ENCODE results near the gene SH3TC1. TPM values are rescaled to one million over a fixed set of nuclear protein-coding genes. Genes with fewer than 3 reads are reported as not detected.

Gene SH3TC1
- total RNA-seq, 2 experiments from 2014 or later: 16.2 to 17.5 TPM

DNA sequence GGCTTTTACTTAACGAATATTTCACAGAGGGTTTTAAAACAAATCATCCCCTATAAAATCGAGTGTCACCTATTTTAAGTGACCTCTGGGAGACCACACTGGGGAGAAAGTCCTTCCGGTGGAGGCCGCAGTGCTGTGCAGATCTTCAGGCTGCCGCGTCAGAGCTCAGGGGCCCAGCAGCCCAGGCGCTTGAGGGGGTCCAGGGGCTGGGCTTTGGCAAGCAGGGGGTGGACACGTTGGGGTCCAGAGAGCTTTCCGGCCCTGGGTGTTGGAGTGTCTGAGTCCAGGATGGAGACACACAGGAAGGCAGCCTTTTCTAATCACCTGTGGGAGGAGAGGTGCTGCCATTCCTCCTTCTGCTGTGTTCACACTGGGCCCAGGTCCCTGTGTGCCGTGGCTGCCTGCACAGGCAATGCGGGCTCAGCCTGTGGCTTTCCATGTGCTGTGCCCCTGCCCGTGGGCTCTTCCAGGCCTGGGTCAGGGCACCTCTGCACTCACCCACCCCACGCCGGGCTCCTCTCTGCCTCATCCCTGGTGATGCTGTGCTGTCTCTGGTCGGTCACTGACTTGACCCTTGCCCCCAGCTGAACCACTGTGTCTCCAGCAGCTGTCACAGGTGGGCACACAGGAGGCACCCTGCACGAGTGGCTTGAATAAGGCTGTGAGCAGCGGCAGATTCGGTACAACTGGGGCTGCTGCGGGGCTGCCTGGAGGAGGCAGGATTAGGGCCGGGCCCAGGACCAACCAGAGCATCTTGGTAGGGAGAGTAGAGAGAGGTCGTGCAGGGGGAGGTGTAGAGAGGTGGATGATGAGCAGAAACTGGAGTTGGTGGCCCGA, 80.4 kb downstream of the SH3TC1 start:
- Mint-ChIP-seq H3K27ac (no peak overlapping the region), H3K4me1 (ENCODE audit: low read depth) (no peaks in the 10 kb centered on the region), H3K27me3 (no peaks in the 10 kb centered on the region), H3K4me3 (no peak overlapping the region), H3K9me3 (no peaks in the 10 kb centered on the region), H3K36me3 (ENCODE audit: low read depth) (no peaks in the 10 kb centered on the region)
- ATAC-seq (no peak), DNase-seq (no peak)
- ChIA-PET POLR2A (no interaction called here), CTCF (no interaction called here)
- intact Hi-C loops (cut with micrococcal nuclease): no loop called here
- TF ChIP-seq, protein P1, sequence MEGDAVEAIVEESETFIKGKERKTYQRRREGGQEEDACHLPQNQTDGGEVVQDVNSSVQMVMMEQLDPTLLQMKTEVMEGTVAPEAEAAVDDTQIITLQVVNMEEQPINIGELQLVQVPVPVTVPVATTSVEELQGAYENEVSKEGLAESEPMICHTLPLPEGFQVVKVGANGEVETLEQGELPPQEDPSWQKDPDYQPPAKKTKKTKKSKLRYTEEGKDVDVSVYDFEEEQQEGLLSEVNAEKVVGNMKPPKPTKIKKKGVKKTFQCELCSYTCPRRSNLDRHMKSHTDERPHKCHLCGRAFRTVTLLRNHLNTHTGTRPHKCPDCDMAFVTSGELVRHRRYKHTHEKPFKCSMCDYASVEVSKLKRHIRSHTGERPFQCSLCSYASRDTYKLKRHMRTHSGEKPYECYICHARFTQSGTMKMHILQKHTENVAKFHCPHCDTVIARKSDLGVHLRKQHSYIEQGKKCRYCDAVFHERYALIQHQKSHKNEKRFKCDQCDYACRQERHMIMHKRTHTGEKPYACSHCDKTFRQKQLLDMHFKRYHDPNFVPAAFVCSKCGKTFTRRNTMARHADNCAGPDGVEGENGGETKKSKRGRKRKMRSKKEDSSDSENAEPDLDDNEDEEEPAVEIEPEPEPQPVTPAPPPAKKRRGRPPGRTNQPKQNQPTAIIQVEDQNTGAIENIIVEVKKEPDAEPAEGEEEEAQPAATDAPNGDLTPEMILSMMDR (IDR thresholded peaks at IDR 0.05): no peak

DNA sequence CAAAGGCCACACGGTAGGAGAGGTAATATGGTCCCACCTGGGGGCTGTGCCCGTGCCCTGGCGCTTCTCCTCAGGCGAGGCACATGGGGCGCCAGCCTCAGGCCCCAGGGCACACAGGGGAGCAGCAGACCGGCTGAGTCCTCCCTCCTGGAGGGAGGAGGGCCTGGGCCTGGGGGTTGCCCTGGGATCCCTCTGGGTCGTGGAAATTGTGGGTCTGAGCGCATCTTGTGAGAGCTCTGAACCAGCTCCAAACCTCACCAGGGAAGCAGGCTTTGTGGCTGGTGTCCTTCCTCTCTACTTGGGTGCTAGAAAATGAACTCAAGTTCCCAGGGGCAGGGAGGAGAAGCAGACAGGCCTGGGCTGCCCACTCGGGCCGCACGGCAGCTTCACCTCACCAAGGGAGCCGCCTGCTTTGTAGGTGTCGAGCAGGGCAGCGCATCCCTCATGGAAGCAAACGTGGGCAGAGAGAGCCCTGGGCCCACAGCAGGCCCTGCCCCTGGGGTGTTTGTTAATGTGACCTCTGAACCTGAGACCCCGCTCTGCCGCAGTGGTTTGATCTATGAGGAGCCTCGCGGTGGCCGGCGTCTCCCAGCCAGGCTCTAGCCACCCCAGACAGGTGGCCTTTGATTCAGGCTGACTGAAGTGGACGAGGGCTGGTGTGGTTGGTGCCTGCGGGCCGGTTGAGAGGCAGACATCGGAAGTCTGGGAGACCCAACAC, 81.2 kb downstream of the SH3TC1 start:
- intact Hi-C loops (cut with micrococcal nuclease): no loop called here
- ChIA-PET POLR2A (no interaction called here), CTCF (no interaction called here)
- no peaks in the 10 kb centered on the region for H3K27me3 Mint-ChIP-seq
- no peaks in the 10 kb centered on the region for H3K4me1 Mint-ChIP-seq (ENCODE audit: low read depth)
- H3K9me3 Mint-ChIP-seq: no peaks in the 10 kb centered on the region
- DNase-seq: no peak
- no peaks in the 10 kb centered on the region for H3K36me3 Mint-ChIP-seq (ENCODE audit: low read depth)
- no peak overlapping the region for H3K27ac Mint-ChIP-seq
- no peak overlapping the region for H3K4me3 Mint-ChIP-seq
- no peak for ATAC-seq
- TF ChIP-seq, protein P1 (IDR thresholded peaks at IDR 0.05): no peak

DNA sequence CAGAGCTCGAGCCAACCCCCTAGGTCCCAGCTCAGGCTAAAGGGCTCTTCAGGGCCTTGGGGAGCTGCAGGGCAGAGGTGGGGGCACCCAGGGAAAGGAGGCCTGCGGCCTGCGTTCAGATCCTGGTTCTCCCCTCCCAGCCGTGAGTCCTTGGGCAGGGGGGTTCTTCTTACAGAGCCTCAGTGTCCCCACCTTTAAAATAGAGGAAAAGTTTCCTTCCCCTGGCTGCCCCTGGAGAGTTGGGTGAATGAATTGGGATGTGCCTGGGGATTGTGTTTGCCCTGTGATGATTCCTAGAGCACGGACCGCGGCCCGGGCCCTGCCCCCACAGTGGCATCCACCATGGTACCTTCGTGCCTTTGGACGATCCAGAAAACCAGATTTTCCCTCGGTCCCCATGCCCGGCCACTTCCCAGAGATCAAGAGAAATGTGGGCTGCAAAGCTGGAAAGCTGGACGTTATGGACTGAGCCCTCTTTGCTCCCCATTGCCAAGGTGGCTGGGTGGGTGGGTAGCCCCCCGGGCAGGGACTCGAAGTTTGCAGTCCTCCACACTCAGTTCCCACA, 81.9 kb downstream of the SH3TC1 start:
- Mint-ChIP-seq H3K36me3 (ENCODE audit: low read depth) (no peaks in the 10 kb centered on the region), H3K9me3 (no peaks in the 10 kb centered on the region), H3K27ac (no peak overlapping the region), H3K4me1 (ENCODE audit: low read depth) (no peaks in the 10 kb centered on the region), H3K27me3 (no peaks in the 10 kb centered on the region), H3K4me3 (no peak overlapping the region)
- intact Hi-C loops (cut with micrococcal nuclease): no loop called here
- CTCF ChIA-PET: no interaction called here
- POLR2A ChIA-PET: no interaction called here
- DNase-seq (no peak), ATAC-seq (no peak)
- TF ChIP-seq, protein P1 (IDR thresholded peaks at IDR 0.05): no peak

DNA sequence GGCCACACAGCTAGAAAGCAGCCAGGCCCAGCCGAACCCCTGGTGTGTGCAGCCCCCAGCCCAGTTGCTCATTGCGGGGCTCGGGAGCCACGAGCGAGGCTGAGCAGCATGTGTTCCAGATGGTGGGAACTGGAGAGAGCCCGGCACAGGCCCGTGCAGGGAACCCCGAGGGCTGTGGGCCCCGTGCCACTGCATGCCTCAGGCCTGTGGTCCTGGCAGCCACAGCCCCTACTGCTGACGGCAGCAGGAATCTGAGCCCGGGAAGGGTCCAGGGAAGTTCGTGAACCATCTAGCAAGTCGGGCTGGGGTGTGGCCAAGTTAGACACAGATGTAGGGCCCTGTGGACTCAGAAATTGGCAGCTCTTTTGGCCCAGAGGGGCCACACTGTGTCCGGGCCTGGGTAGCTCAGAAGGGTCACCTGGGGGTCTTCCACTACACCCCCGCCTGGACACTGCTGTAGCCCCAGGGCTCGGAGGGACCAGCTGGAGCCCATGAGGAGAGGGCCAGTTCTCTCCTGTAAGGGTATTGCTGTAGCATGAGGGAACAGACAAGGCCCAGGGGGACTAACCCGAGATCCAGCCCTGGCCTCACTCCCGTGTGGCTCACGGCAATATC, 82.5 kb downstream of the SH3TC1 start:
- H3K36me3 Mint-ChIP-seq (ENCODE audit: low read depth): no peaks in the 10 kb centered on the region
- ChIA-PET POLR2A (no interaction called here), CTCF (no interaction called here)
- no peaks in the 10 kb centered on the region for H3K9me3 Mint-ChIP-seq
- no peak overlapping the region for H3K27ac Mint-ChIP-seq
- ATAC-seq (no peak), DNase-seq (no peak)
- no peaks in the 10 kb centered on the region for H3K27me3 Mint-ChIP-seq
- no peak overlapping the region for H3K4me3 Mint-ChIP-seq
- TF ChIP-seq, protein P1 (IDR thresholded peaks at IDR 0.05): no peak
- intact Hi-C loops (cut with micrococcal nuclease): no loop called here
- no peaks in the 10 kb centered on the region for H3K4me1 Mint-ChIP-seq (ENCODE audit: low read depth)
